ENCODE data around the gene VSTM1. TPM values are rescaled to one million over a fixed set of nuclear protein-coding genes. Genes with fewer than 3 reads are reported as not detected.

Gene VSTM1
- total RNA-seq, 4 donors from 2014 or later = not detected

DNA sequence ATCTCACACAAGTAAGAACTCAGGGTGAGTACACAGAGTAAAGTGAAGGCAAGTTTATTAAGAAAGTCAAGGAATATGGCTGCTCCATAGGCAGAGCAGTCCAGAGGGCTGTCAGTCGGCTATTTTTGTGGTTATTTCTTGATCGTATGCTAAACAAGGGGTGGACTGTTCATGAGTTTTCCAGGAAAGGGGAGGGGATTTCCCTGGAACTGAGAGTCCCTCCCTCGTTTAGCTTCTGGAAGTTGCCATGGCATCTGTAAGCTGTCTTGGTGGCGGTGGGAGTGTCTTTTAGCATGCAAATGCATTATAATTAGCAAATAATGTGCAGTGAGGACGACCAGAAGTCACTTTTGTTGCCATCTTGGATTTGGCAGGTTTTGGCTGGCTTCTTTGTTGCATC lies 5.8 kb upstream of the VSTM1 start:
- WGBS, 2 donors = 56 to 68% methylated on average over 5 of the region's 5 CpGs
- no peaks in the 10 kb centered on the region for H3K27me3 ChIP-seq
- H3K27ac ChIP-seq = no peak overlapping the region
- H3K4me1 ChIP-seq = no peaks in the 10 kb centered on the region
- no peaks in the 10 kb centered on the region for H3K36me3 ChIP-seq
- intact Hi-C loops (cut with DNase I) = no loop called here
- DNase-seq = no peak
- H3K9me3 ChIP-seq = peaks cover 0 to 11% (median 9%) of the 10 kb centered on the region in 3 donors
- TF ChIP-seq, protein P1, sequence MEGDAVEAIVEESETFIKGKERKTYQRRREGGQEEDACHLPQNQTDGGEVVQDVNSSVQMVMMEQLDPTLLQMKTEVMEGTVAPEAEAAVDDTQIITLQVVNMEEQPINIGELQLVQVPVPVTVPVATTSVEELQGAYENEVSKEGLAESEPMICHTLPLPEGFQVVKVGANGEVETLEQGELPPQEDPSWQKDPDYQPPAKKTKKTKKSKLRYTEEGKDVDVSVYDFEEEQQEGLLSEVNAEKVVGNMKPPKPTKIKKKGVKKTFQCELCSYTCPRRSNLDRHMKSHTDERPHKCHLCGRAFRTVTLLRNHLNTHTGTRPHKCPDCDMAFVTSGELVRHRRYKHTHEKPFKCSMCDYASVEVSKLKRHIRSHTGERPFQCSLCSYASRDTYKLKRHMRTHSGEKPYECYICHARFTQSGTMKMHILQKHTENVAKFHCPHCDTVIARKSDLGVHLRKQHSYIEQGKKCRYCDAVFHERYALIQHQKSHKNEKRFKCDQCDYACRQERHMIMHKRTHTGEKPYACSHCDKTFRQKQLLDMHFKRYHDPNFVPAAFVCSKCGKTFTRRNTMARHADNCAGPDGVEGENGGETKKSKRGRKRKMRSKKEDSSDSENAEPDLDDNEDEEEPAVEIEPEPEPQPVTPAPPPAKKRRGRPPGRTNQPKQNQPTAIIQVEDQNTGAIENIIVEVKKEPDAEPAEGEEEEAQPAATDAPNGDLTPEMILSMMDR (IDR thresholded peaks at IDR 0.05) = no peak
- no peak for TF ChIP-seq POLR2A (IDR thresholded peaks at IDR 0.05)
- H3K4me3 ChIP-seq = no peak overlapping the region

- no peak overlapping the region for H3K27ac ChIP-seq
- H3K4me1 ChIP-seq = no peaks in the 10 kb centered on the region
- intact Hi-C loops (cut with DNase I) = no loop called here
- WGBS, 2 donors = 48 to 68% methylated on average over 8 of the region's 9 CpGs
- H3K9me3 ChIP-seq = no peaks in the 10 kb centered on the region
- H3K36me3 ChIP-seq = no peaks in the 10 kb centered on the region
- peaks cover 0 to 16% (median 0%) of the 10 kb centered on the region in 4 donors for H3K27me3 ChIP-seq
- no peak for DNase-seq
- no peak overlapping the region for H3K4me3 ChIP-seq
- no peak for TF ChIP-seq POLR2A (IDR thresholded peaks at IDR 0.05)
- TF ChIP-seq, protein P1 (IDR thresholded peaks at IDR 0.05) = no peak
These were observed 1.1 kb downstream of the VSTM1 start for GRCh38 chr19:54062643-54063042.

DNA sequence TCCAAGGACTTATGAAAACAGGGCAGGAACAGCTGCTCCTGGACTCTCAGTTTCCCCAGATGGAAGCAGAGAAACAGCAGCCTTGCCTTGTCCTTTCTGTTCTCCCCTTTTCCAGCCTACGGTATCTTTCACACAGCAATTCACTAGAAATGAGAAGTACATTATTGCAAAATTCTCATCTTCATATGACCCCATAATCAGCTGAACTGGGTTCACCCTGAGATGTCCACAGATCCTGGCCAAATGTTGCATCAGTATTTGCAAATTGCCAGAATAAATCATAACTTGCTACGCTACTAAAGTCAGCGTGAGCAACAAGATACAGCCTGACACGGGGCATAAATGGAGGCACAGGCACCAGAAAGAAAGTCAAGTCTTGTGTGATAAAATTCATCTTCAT lies 16.1 kb downstream of the VSTM1 start:
- H3K4me1 ChIP-seq = no peaks in the 10 kb centered on the region
- intact Hi-C loops (cut with DNase I) = no loop called here
- DNase-seq = no peak
- H3K27me3 ChIP-seq = peaks cover 0 to 46% (median 0%) of the 10 kb centered on the region in 4 donors
- TF ChIP-seq POLR2A (IDR thresholded peaks at IDR 0.05) = no peak
- TF ChIP-seq, protein P1 (IDR thresholded peaks at IDR 0.05) = no peak
- no peaks in the 10 kb centered on the region for H3K36me3 ChIP-seq
- WGBS, 2 donors = 73 to 76% methylated on average over 4 of the region's 4 CpGs
- H3K4me3 ChIP-seq = no peak overlapping the region
- H3K9me3 ChIP-seq = no peaks in the 10 kb centered on the region
- no peak overlapping the region for H3K27ac ChIP-seq

GRCh38 chr19:54045771-54046170 lies 17.9 kb downstream of the VSTM1 start:
- peaks cover 0 to 56% (median 0%) of the 10 kb centered on the region in 4 donors for H3K27me3 ChIP-seq
- H3K27ac ChIP-seq = no peak overlapping the region
- no peaks in the 10 kb centered on the region for H3K36me3 ChIP-seq
- no peak overlapping the region for H3K4me3 ChIP-seq
- 72 to 76% methylated on average over 2 of the region's 2 CpGs for WGBS, 2 donors
- no peak for DNase-seq
- H3K9me3 ChIP-seq = no peaks in the 10 kb centered on the region
- intact Hi-C loops (cut with DNase I) = no loop called here
- no peaks in the 10 kb centered on the region for H3K4me1 ChIP-seq
- TF ChIP-seq, protein P1 (IDR thresholded peaks at IDR 0.05) = no peak
- no peak for TF ChIP-seq POLR2A (IDR thresholded peaks at IDR 0.05)

DNA sequence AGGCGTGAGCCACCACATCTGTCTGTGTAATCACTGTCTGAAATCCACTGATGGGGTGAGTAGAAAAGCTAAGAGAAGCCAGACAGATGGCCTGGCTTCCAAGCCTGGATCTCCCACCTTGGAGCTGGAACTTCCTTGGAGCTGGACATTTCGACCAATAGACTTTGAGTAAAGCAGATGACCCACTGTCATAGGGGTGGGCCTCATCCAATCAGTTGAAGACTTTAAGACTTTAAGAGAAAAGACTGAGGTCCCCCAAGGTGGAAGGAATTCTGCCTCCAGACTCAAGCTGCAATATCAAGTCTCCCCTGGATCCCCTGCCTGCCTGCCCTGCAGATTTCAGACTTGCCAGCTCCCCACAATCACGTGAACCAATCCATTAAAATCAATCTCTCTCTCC lies 20.7 kb downstream of the VSTM1 start:
- Histone ChIP-seq H3K36me3 (no peaks in the 10 kb centered on the region), H3K9me3 (no peaks in the 10 kb centered on the region), H3K27me3 (peaks cover 0 to 44% (median 0%) of the 10 kb centered on the region in 4 donors), H3K4me1 (no peaks in the 10 kb centered on the region), H3K4me3 (no peak overlapping the region), H3K27ac (no peak overlapping the region)
- DNase-seq = no peak
- TF ChIP-seq, protein P1 (IDR thresholded peaks at IDR 0.05) = no peak
- no peak for TF ChIP-seq POLR2A (IDR thresholded peaks at IDR 0.05)
- intact Hi-C loops (cut with DNase I) = no loop called here
- 59 to 74% methylated on average over 3 of the region's 3 CpGs for WGBS, 2 donors

Data from esophagus squamous epithelium (tissue), 5 donors.